BLaER1 (cell line): ENCODE results near the gene STIM1.

Source experiments
- H3K27ac ChIP-seq: shearing (Covaris generic); formaldehyde crosslinking; 2 replicates; pipeline ENCODE4 v1.8.1; 2022
- H3K27me3 ChIP-seq: shearing (Covaris generic); formaldehyde crosslinking; 2 replicates; pipeline ENCODE4 v1.8.1; 2022
- H3K36me3 ChIP-seq: shearing (Covaris generic); formaldehyde crosslinking; 2 replicates; pipeline ENCODE4 v1.8.1; 2022
- H3K4me1 ChIP-seq: shearing (Covaris generic); formaldehyde crosslinking; 2 replicates; pipeline ENCODE4 v1.8.1; 2022
- H3K4me2 ChIP-seq: shearing (Covaris generic); formaldehyde crosslinking; 2 replicates; pipeline ENCODE4 v1.8.1; 2022
- H3K4me3 ChIP-seq: shearing (Covaris generic); formaldehyde crosslinking; 2 replicates; pipeline ENCODE4 v1.8.1; 2022
- H3K9ac ChIP-seq: shearing (Covaris generic); formaldehyde crosslinking; 2 replicates; pipeline ENCODE4 v1.8.1; 2022
- H3K9me3 ChIP-seq: shearing (Covaris generic); formaldehyde crosslinking; 2 replicates; pipeline ENCODE4 v1.8.1; 2022
- H4K20me1 ChIP-seq: shearing (Covaris generic); formaldehyde crosslinking; 2 replicates; pipeline ENCODE4 v1.8.1; 2022
- Cebpa-rat ChIP-seq: shearing (Covaris generic); IDR thresholded peaks from 2 replicates; pipeline ENCODE4 v1.8.1; 2022

The STIM1 gene

DNA sequence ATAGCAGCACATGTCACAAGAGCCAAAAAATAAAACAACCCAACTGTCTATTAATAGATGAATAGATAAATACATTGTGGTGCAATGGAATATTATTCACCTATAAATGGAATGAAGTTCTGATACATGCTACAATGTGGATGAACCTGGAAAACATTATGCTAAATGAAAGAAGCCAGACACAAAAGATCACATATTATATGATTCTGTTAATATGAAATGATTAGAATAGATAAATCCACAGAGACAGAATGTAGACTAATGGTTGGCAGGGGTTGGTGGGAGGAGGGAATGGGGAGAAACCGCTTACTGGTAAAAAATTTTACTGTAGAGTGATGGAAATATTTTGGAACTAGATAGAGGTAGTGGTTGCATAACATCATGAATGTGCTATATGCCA lies 206.2 kb downstream of the STIM1 start:
- Histone ChIP-seq H3K9me3 (no peaks in the 10 kb centered on the region), H3K27ac (no peak overlapping the region), H3K9ac (no peak overlapping the region), H3K4me1 (peaks cover 26% of the 10 kb centered on the region), H3K4me3 (no peak overlapping the region), H3K27me3 (no peaks in the 10 kb centered on the region), H4K20me1 (no peaks in the 10 kb centered on the region), H3K36me3 (peaks cover 24% of the 10 kb centered on the region), H3K4me2 (no peak overlapping the region)
- TF ChIP-seq Cebpa-rat = no peak

DNA sequence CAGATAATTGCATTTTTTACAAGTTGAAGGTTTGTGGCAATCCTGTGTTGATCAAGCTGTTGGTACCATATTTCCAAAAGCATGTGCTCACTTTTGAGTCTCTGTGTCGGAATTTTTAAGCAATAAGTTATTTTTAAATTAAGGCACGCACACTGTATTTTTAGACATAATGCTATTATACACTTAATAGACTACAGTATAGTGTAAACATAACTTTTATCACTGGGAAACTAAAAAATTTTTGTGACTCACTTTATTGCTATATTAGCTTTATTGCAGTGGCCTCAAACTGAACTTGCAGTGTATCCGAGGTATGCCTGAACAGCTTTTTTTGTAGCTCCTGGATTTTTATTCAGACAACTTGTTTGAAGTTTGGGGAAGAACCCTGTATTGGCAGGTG lies 207.9 kb downstream of the STIM1 start:
- no peak overlapping the region for H3K4me2 ChIP-seq
- no peak for TF ChIP-seq Cebpa-rat
- peaks cover 10% of the 10 kb centered on the region for H3K4me1 ChIP-seq
- H3K4me3 ChIP-seq = no peak overlapping the region
- H4K20me1 ChIP-seq = no peaks in the 10 kb centered on the region
- H3K9ac ChIP-seq = no peak overlapping the region
- H3K27me3 ChIP-seq = no peaks in the 10 kb centered on the region
- peaks cover 24% of the 10 kb centered on the region for H3K36me3 ChIP-seq
- no peak overlapping the region for H3K27ac ChIP-seq
- no peaks in the 10 kb centered on the region for H3K9me3 ChIP-seq

DNA sequence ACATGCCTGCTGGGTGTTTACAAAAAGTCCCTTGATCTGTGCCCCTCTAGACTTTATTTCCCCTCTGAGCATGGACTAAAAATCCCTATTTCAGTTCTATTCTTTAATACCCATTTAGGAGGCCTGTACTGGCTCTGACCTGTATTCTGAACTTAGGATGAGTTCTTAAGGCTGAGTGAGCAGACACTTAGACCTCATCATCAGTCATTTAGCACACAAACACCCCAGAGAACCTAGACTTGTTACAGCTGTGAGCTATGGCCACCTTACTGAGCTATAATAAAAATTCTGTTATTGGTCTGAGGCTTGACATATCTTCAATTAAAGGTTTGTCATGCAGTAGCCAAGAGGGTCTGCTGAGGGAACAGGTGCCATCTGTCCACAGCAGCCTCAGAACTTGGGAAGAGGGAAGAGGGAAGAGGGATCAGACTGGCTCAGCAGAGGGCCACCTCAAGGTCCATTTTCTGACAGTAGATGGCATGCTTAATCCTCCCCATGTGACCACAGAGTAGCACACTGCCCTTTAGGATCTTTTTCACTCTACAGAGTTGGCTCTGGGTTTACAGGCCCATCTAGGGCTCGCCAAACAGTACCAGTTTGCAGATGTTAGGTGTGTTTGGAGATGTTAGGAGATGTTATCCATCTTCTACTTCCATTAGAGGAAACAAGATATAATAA lies 209.0 kb downstream of the STIM1 start:
- H3K4me3 ChIP-seq = no peak overlapping the region
- peaks cover 7% of the 10 kb centered on the region for H3K4me1 ChIP-seq
- no peaks in the 10 kb centered on the region for H4K20me1 ChIP-seq
- H3K4me2 ChIP-seq = no peak overlapping the region
- H3K36me3 ChIP-seq = peaks cover 20% of the 10 kb centered on the region
- H3K9ac ChIP-seq = no peak overlapping the region
- no peak for TF ChIP-seq Cebpa-rat
- H3K27me3 ChIP-seq = no peaks in the 10 kb centered on the region
- no peaks in the 10 kb centered on the region for H3K9me3 ChIP-seq
- no peak overlapping the region for H3K27ac ChIP-seq

DNA sequence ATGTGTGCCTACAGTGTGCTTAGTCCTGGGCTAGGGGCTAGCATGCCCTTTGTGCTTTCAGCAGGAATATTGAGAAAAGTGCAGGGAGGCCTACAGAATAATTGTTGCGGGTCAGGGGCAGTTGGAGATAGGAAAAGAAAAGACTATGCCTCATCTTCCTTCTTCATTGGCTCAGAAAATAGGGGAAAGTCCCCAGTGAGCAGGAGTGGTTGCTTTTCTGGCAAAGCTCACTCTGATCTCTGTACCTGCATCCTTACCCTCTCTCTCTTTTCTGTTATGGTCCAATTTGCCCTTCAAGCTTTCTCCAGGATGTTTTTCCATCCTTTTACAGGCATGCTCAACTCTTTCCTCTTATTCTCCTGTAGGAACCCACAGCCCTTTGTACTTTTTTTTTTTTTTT lies 209.6 kb downstream of the STIM1 start:
- Histone ChIP-seq H3K9me3 (no peaks in the 10 kb centered on the region), H3K27me3 (no peaks in the 10 kb centered on the region), H3K4me2 (no peak overlapping the region), H3K36me3 (peaks cover 13% of the 10 kb centered on the region; the same call in 1 of the 2 replicates), H3K4me3 (no peak overlapping the region), H4K20me1 (no peaks in the 10 kb centered on the region), H3K27ac (no peak overlapping the region), H3K9ac (no peak overlapping the region), H3K4me1 (peaks cover 7% of the 10 kb centered on the region)
- TF ChIP-seq Cebpa-rat = no peak

DNA sequence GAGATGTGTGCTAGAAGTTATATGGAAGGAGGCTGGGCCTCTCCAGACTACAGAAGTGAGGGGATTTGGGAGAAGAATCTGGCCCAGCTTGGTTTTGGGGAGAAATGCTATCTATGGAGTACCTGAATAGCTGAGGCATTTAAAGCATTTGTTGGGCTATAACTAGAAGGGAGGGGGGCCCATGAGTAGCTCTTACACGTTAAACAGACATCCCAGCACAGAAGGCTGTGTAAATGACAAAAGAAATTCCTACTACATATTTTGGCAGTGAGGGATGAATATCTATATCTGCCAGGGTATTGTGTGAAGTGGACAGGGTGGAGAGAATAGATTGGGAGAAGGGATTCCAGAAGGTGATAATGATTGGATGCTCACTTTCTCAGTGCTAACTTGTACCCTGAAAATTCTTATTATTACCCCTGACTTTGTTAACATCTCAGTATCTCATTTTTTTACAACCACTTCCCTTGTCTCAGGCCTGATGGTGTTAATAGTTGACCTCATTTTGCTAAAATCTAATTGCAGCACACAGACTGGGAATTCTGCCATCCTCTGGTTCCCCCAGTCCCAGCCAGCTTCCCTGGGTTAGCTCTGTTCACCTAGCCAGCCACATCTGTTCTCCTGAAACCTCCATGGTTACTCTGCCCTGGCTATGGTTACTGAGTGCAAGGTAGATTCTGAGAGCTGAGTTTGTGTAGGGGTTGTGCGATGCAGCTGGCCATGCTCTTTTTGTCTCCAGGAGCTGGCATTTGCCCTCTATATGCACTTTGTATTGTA lies 210.3 kb downstream of the STIM1 start:
- no peak for TF ChIP-seq Cebpa-rat
- H3K36me3 ChIP-seq = peaks cover 7% of the 10 kb centered on the region; the same call in 1 of the 2 replicates

DNA sequence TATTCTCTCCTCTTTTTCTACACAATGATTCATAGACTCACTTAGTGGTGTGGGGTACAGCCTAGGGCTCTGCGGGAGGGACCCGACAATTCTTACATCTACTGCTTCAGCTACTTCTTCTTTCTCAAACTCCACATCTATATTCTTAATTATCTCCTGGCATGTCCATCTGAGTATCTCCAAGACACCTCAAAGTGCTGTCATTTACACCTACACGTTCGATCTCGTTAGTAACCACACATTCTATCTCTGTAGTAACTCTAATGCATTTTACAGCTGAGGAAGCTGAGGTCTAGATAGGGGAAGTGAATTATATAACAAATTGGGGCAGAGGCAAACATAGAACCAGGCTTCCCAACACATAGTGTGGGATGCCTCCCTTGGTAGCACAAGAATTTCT lies 211.4 kb downstream of the STIM1 start:
- no peaks in the 10 kb centered on the region for H3K27me3 ChIP-seq
- H3K9ac ChIP-seq = no peak overlapping the region
- H3K4me3 ChIP-seq = no peak overlapping the region
- H3K4me1 ChIP-seq = peaks cover 7% of the 10 kb centered on the region
- no peak overlapping the region for H3K27ac ChIP-seq
- no peak for TF ChIP-seq Cebpa-rat
- H4K20me1 ChIP-seq = no peaks in the 10 kb centered on the region
- no peak overlapping the region for H3K4me2 ChIP-seq
- no peaks in the 10 kb centered on the region for H3K36me3 ChIP-seq
- no peaks in the 10 kb centered on the region for H3K9me3 ChIP-seq

More for the DNA sequence above, 210.3 kb downstream of the STIM1 start:
- H3K9ac ChIP-seq = no peak overlapping the region
- H3K27ac ChIP-seq = no peak overlapping the region
- no peaks in the 10 kb centered on the region for H3K9me3 ChIP-seq
- H3K4me3 ChIP-seq = no peak overlapping the region
- H3K4me2 ChIP-seq = no peak overlapping the region
- H4K20me1 ChIP-seq = no peaks in the 10 kb centered on the region
- H3K27me3 ChIP-seq = no peaks in the 10 kb centered on the region
- peaks cover 7% of the 10 kb centered on the region for H3K4me1 ChIP-seq

DNA sequence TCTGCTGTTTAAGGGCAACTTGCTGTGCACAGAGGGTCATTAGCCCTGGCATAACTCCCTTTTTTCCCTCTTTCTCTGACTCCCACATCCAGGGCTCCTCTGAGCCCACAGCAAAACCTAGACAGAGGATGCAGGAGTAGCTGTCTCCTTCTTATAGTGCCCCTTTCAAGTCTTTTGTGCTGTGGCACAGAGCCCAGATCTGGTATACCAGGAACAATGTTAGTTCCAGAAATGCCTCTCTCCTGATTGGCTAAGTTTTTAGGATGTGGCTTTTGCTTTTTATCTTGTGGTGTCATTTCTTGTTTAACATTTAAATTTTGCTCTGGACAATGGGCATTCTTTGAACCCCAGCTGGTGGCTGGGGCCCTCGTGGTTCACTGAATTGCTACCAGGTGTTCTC lies 213.5 kb downstream of the STIM1 start:
- Histone ChIP-seq H3K4me3 (no peak overlapping the region), H3K9me3 (no peaks in the 10 kb centered on the region), H4K20me1 (no peaks in the 10 kb centered on the region), H3K9ac (no peak overlapping the region), H3K27ac (no peak overlapping the region), H3K4me1 (peaks cover 7% of the 10 kb centered on the region), H3K36me3 (no peaks in the 10 kb centered on the region), H3K4me2 (no peak overlapping the region), H3K27me3 (no peaks in the 10 kb centered on the region)
- TF ChIP-seq Cebpa-rat = no peak

DNA sequence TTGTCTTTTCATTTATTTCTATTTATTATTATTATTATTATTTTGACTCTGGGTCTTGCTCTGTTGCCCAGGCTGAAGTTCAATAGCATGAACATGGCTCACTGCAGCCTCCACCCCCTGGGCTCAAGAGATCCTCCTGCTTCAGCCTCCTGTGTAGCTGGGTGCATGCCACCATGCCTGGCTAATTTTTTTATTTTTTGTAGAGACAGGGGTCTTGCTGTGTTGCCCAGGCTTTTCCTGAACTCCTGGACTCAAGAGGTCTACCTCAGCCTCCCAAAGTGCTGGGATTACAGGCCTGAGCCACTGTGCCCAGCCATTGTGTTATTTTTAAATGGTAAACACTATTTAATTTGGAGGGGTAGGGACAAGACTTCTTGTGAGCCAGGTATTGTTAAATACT lies 215.9 kb downstream of the STIM1 start:
- H3K27ac ChIP-seq = no peak overlapping the region
- no peaks in the 10 kb centered on the region for H4K20me1 ChIP-seq
- no peak for TF ChIP-seq Cebpa-rat
- no peak overlapping the region for H3K4me2 ChIP-seq
- no peaks in the 10 kb centered on the region for H3K27me3 ChIP-seq
- H3K36me3 ChIP-seq = peaks cover 5% of the 10 kb centered on the region; the same call in 1 of the 2 replicates
- no peak overlapping the region for H3K4me3 ChIP-seq
- H3K9ac ChIP-seq = no peak overlapping the region
- no peaks in the 10 kb centered on the region for H3K9me3 ChIP-seq
- H3K4me1 ChIP-seq = peaks cover 7% of the 10 kb centered on the region

DNA sequence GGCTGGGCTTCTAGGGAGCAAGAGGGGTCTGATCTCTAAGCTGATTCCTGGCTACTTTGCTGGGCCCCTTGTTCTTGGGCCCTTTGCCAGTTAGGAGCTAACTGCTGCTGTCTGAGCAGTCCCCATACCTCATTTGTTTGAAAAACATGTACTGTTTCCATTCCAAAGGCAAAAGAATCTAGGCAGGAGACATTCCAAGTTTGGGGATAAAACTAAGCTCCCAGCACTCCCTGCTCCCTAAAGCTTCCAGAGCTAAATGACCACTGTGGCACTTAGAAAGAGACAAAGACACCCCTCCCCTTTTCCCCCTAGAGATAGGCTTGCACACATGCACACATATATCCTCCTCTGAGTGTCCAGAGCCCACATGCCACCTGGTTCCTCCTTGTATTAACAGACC lies 216.4 kb downstream of the STIM1 start:
- Histone ChIP-seq H3K27ac (no peak overlapping the region), H3K9ac (no peak overlapping the region)

DNA sequence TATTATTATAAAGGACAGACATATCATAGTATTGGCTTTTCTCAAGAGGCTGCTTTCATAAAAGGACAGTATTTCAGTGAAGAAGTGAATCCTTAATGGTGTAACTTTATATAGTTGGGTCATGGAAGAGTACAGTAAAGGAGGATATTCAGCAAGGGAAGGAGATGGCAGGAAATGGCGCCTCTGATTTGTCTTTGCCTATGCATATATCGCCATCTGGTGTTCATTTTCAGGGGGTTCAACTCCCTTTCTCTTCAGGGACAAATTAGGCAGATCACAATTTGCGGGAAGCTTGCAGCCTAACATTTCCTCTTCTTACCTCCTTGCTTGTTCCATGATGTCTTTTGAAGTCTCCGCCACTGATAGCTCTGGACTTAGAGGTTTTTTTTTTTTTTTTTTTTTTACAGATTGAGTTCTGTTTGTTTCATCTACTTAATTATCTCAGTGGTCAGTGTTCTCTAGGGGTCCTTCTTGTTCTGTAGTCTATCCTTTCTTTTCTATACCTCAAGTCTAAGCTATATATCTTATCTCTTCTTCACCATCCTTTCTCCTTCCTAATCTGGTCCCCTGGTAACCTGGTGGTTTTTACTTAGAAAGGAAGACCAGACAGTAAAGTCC lies 217.3 kb downstream of the STIM1 start:
- H3K36me3 ChIP-seq = peaks cover 5% of the 10 kb centered on the region; the same call in 1 of the 2 replicates
- no peak overlapping the region for H3K9ac ChIP-seq
- TF ChIP-seq Cebpa-rat = no peak
- no peaks in the 10 kb centered on the region for H4K20me1 ChIP-seq
- H3K9me3 ChIP-seq = no peaks in the 10 kb centered on the region
- no peak overlapping the region for H3K4me2 ChIP-seq
- no peaks in the 10 kb centered on the region for H3K27me3 ChIP-seq
- no peak overlapping the region for H3K27ac ChIP-seq
- no peak overlapping the region for H3K4me3 ChIP-seq
- peaks cover 7% of the 10 kb centered on the region for H3K4me1 ChIP-seq

More for the DNA sequence above, 216.4 kb downstream of the STIM1 start:
- Histone ChIP-seq H3K36me3 (peaks cover 5% of the 10 kb centered on the region; the same call in 1 of the 2 replicates), H4K20me1 (no peaks in the 10 kb centered on the region), H3K27me3 (no peaks in the 10 kb centered on the region), H3K4me3 (no peak overlapping the region), H3K4me2 (no peak overlapping the region), H3K9me3 (no peaks in the 10 kb centered on the region), H3K4me1 (peaks cover 7% of the 10 kb centered on the region)
- TF ChIP-seq Cebpa-rat = no peak
